H1 (cell line): ENCODE results near the gene OMP. TPM values are rescaled to one million over a fixed set of nuclear protein-coding genes. Genes with fewer than 3 reads are reported as not detected.

Experiments used
- CTCF ChIA-PET: fragments of 300-600 bp; sonication (Branson Sonifier 250); formaldehyde crosslinking; loops from one replicate; lab custom pipeline; 2021; ENCODE audit not compliant: partially characterized antibody; lab: Charles Lee
- POLR2A ChIA-PET: fragments of 300-600 bp; sonication (Branson Sonifier 250); formaldehyde crosslinking; loops from one replicate; lab custom pipeline; 2021; ENCODE audit warnings: inconsistent platforms; ENCODE audit not compliant: partially characterized antibody; lab: Charles Lee
- DNase-seq, 2 experiments: peaks; one replicate each; pipeline versions ENCODE4 v3.0.0 to v3.0.0-alpha.2; 2010 to 2022; ENCODE audit warnings: low spot score in 2 of 2, low read depth in 1 of 2, mixed read lengths in 1 of 2
- FAIRE-seq: peaks from 2 replicates; lab custom pipeline; 2011; peaks lifted over from hg19 to GRCh38; lab: Jason Lieb, UNC
- H2AFZ ChIP-seq: 2 replicates; pipeline ENCODE4 v1.8.1; 2012; ENCODE audit warnings: low read length, inconsistent platforms
- H2AK5ac ChIP-seq: 2 replicates; pipeline ENCODE4 v1.6.1; 2013; ENCODE audit warnings: low read depth, low read length
- H2BK120ac ChIP-seq: replicated peaks from 2 replicates; pipeline ENCODE3; 2013; ENCODE audit warnings: low read depth, low read length, inconsistent platforms
- H2BK12ac ChIP-seq: 2 replicates; pipeline ENCODE4 v1.6.1; 2013; ENCODE audit warnings: low read depth, low read length
- H2BK15ac ChIP-seq: 2 replicates; pipeline ENCODE4 v1.6.1; 2013; ENCODE audit warnings: low read length
- H2BK20ac ChIP-seq: 2 replicates; pipeline ENCODE4 v1.6.1; 2013; ENCODE audit warnings: low read length
- H2BK5ac ChIP-seq: 2 replicates; pipeline ENCODE4 v1.6.1; 2013; ENCODE audit warnings: low read depth, low read length
- H3K14ac ChIP-seq: 2 replicates; pipeline ENCODE4 v1.6.1; 2013; ENCODE audit warnings: inconsistent platforms; ENCODE audit not compliant: insufficient read length
- H3K18ac ChIP-seq: 2 replicates; pipeline ENCODE4 v1.6.1; 2013; ENCODE audit warnings: low read length; ENCODE audit errors: extremely low read depth
- H3K23ac ChIP-seq: 2 replicates; pipeline ENCODE4 v1.6.1; 2013; ENCODE audit warnings: inconsistent platforms; ENCODE audit not compliant: insufficient read length
- H3K23me2 ChIP-seq: 2 replicates; pipeline ENCODE4 v1.6.1; 2013; ENCODE audit warnings: low read depth, low read length
- H3K27ac ChIP-seq: 2 replicates; pipeline ENCODE4 v1.6.1; 2011; ENCODE audit warnings: low read depth, low read length, inconsistent platforms
- H3K27me3 ChIP-seq, 4 experiments: replicated peaks in 1 of 4; 1 replicate in 1 of 4; 2 replicates in 3 of 4; pipeline versions ENCODE4 v1.6.1 to v1.8.1; 2011 to 2013; ENCODE audit warnings: low read length in 3 of 4, mild to moderate bottlenecking in 3 of 4, inconsistent platforms in 2 of 4, mixed read lengths in 2 of 4, moderate library complexity in 1 of 4; ENCODE audit not compliant: control insufficient read depth in 3 of 4, insufficient read depth in 3 of 4; ENCODE audit errors: extremely low read depth in 1 of 4
- H3K36me3 ChIP-seq, 4 experiments: 2 replicates each; pipeline versions ENCODE4 v1.6.1 to v1.8.1; 2011 to 2013; ENCODE audit warnings: mild to moderate bottlenecking in 4 of 4, low read length in 3 of 4, moderate library complexity in 2 of 4, control low read depth in 1 of 4, inconsistent platforms in 1 of 4; ENCODE audit not compliant: insufficient read depth in 4 of 4, control insufficient read depth in 2 of 4
- H3K4ac ChIP-seq: replicated peaks from 2 replicates; pipeline ENCODE3; 2013; ENCODE audit warnings: low read length, low read depth, mixed read lengths, inconsistent platforms; ENCODE audit not compliant: insufficient read length
- H3K4me1 ChIP-seq, 4 experiments: replicated peaks in 1 of 4; 1 replicate in 1 of 4; 2 replicates in 3 of 4; pipeline versions ENCODE4 v1.6.1 to v1.8.1; 2011 to 2013; ENCODE audit warnings: low read length in 3 of 4, inconsistent platforms in 2 of 4, mixed read lengths in 1 of 4; ENCODE audit not compliant: insufficient read depth in 4 of 4, control insufficient read depth in 3 of 4
- H3K4me2 ChIP-seq, 2 experiments: 2 replicates each; pipeline versions ENCODE4 v1.6.1 to v1.8.1; 2011 to 2013; ENCODE audit warnings: low read depth in 2 of 2, low read length in 2 of 2, control low read depth in 1 of 2, inconsistent platforms in 1 of 2, mild to moderate bottlenecking in 1 of 2; ENCODE audit not compliant: insufficient read depth in 1 of 2
- H3K4me3 ChIP-seq, 4 experiments: fragments of 200-600, 300-600 bp in 1 of 4; sonication (generic), shearing (Covaris generic), sonication (Bioruptor Twin) in 1 of 4; 2 replicates each; pipeline versions ENCODE4 v1.5.1 to v1.8.1; 2011 to 2016; ENCODE audit warnings: low read length in 4 of 4, low read depth in 3 of 4, control low read depth in 2 of 4, inconsistent platforms in 2 of 4, mild to moderate bottlenecking in 2 of 4, mixed read lengths in 1 of 4, moderate library complexity in 1 of 4; ENCODE audit not compliant: insufficient read depth in 2 of 4; ENCODE audit errors: extremely low read depth in 1 of 4
- H3K56ac ChIP-seq: replicated peaks from 2 replicates; pipeline ENCODE3; 2013; ENCODE audit warnings: low read depth, mild to moderate bottlenecking, mixed read lengths, low read length, inconsistent platforms; ENCODE audit not compliant: insufficient read length
- H3K79me1 ChIP-seq: 2 replicates; pipeline ENCODE4 v1.6.1; 2013; ENCODE audit warnings: low read depth, low read length, control low read depth
- H3K79me2 ChIP-seq, 2 experiments: 2 replicates each; pipeline versions ENCODE4 v1.6.1 to v1.8.1; 2012 to 2013; ENCODE audit warnings: low read length in 2 of 2, mild to moderate bottlenecking in 2 of 2, inconsistent platforms in 1 of 2; ENCODE audit not compliant: insufficient read depth in 2 of 2, control insufficient read depth in 1 of 2
- H3K9ac ChIP-seq, 4 experiments: replicated peaks in 1 of 4; 1 replicate in 1 of 4; 2 replicates in 3 of 4; pipeline versions ENCODE4 v1.6.1 to v1.8.1; 2011 to 2013; ENCODE audit warnings: low read depth in 3 of 4, low read length in 3 of 4, control low read depth in 2 of 4, mild to moderate bottlenecking in 2 of 4, moderate library complexity in 2 of 4, inconsistent platforms in 1 of 4; ENCODE audit errors: extremely low read depth in 1 of 4
- H3K9me3 ChIP-seq, 2 experiments: 2 replicates each; pipeline versions ENCODE4 v1.6.1 to v1.8.1; 2012 to 2013; ENCODE audit warnings: mild to moderate bottlenecking in 2 of 2, moderate library complexity in 2 of 2, control low read depth in 1 of 2, inconsistent platforms in 1 of 2, low read depth in 1 of 2, low read length in 1 of 2, mixed read lengths in 1 of 2; ENCODE audit not compliant: insufficient read depth in 2 of 2
- H4K20me1 ChIP-seq, 2 experiments: replicated peaks in 1 of 2; 2 replicates each; pipeline versions ENCODE3 to v1.8.1; 2011 to 2013; ENCODE audit warnings: inconsistent platforms in 2 of 2, low read length in 2 of 2, mild to moderate bottlenecking in 1 of 2; ENCODE audit not compliant: insufficient read depth in 2 of 2, control insufficient read depth in 1 of 2
- H4K5ac ChIP-seq: 2 replicates; pipeline ENCODE4 v1.6.1; 2013; ENCODE audit warnings: low read length, low read depth, mixed read lengths, inconsistent platforms; ENCODE audit not compliant: insufficient read length
- H4K8ac ChIP-seq: 2 replicates; pipeline ENCODE4 v1.8.0; 2013; ENCODE audit warnings: mild to moderate bottlenecking, moderate library complexity, low read length, inconsistent platforms; ENCODE audit not compliant: insufficient read depth; ENCODE audit errors: extremely low read depth
- H4K91ac ChIP-seq: replicated peaks from 2 replicates; pipeline ENCODE3; 2013; ENCODE audit warnings: low read length, mixed read lengths, inconsistent platforms; ENCODE audit not compliant: insufficient read length
- CBX5 ChIP-seq: fragments of 300-800, 300-1000 bp; sonication (generic); IDR thresholded peaks from 2 replicates; pipeline ENCODE4 v1.7.1; 2016; ENCODE audit warnings: antibody characterized with exemption, low read length, low read depth
- CHD1 ChIP-seq: IDR thresholded peaks from 2 replicates; pipeline ENCODE4 v1.6.1; 2012; ENCODE audit warnings: low read depth, low read length, improper control_type of control experiment
- CHD2 ChIP-seq: IDR thresholded peaks from 2 replicates; pipeline ENCODE4 v1.6.1; 2012; ENCODE audit warnings: low read length, improper control_type of control experiment
- CREB1 ChIP-seq: IDR thresholded peaks from 2 replicates; pipeline ENCODE4 v1.6.1; 2012; ENCODE audit warnings: inconsistent platforms
- KDM5A ChIP-seq: fragments of 200-600 bp; IDR thresholded peaks from 2 replicates; pipeline ENCODE4 v1.7.1; 2012; ENCODE audit warnings: mild to moderate bottlenecking, low read length, inconsistent platforms, mixed read lengths
- RAD21 ChIP-seq, 2 experiments: IDR thresholded peaks in 1 of 2; conservative IDR thresholded peaks in 1 of 2; 2 replicates each; pipeline ENCODE4 v1.6.1; 2011; ENCODE audit warnings: low read depth in 2 of 2, low read length in 2 of 2, improper control_type of control experiment in 1 of 2, inconsistent platforms in 1 of 2, mild to moderate bottlenecking in 1 of 2, moderate library complexity in 1 of 2
- SP1 ChIP-seq: IDR thresholded peaks from 2 replicates; pipeline ENCODE4 v1.6.1; 2011; ENCODE audit warnings: low read depth, low read length
- TBP ChIP-seq: IDR thresholded peaks from 2 replicates; pipeline ENCODE4 v1.6.1; 2011; ENCODE audit warnings: low read depth, low read length, improper control_type of control experiment
- ZNF274 ChIP-seq: IDR thresholded peaks from 2 replicates; pipeline ENCODE4 v1.7.0; 2012; ENCODE audit warnings: low read length, borderline replicate concordance; ENCODE audit errors: extremely low read depth
- WGBS, 2 experiments: shearing (Covaris generic) in 1 of 2; methylation state at CpG; one replicate each; pipeline versions ENCODE4 v1.1.6 to v1.1.7; 2013 to 2015; ENCODE audit warnings: low lambda C conversion rate in 2 of 2, mixed read lengths in 2 of 2, inconsistent platforms in 1 of 2, low coverage in 1 of 2, missing lambda C conversion rate in 1 of 2; ENCODE audit not compliant: insufficient replicate concordance in 2 of 2, insufficient coverage in 1 of 2, insufficient read length in 1 of 2; ENCODE audit errors: extremely low coverage in 1 of 2, missing lambda C conversion rate in 1 of 2; 5-methylcytosine and 5-hydroxymethylcytosine counted together
- polyA plus RNA-seq, 7 experiments: library from polyadenylated mRNA; depleted of rRNA in 3 of 7; stranded (reverse) in 5 of 7; unstranded in 2 of 7; fragments of >200 nt in 5 of 7; fragments of 200-250 nt in 2 of 7; gene quantifications; 1 replicate in 5 of 7; 2 replicates in 1 of 7; 4 replicates in 1 of 7; pipeline versions ENCODE4 v1.2.1 to v1.2.3, GENCODE V29; 2011 to 2013; ENCODE audit warnings: missing spikeins in 2 of 7, mixed read lengths in 2 of 7
- total RNA-seq: library from RNA; stranded (reverse); fragmentation: NEBNext Ultra II Directional; extraction: Animal tissue kit (Norgen Biotek cat#: 25700); gene quantifications from 2 replicates; pipeline ENCODE4 v1.2.1, GENCODE V29; 2021
- TF ChIP-seq, protein P1 (sequence below): IDR thresholded peaks from 2 replicates; pipeline ENCODE4 v1.6.1; 2012; ENCODE audit warnings: inconsistent platforms
- TF ChIP-seq, protein P2 (sequence below): IDR thresholded peaks from 2 replicates; pipeline ENCODE4 v1.6.1; 2011; ENCODE audit warnings: low read length, improper control_type of control experiment

The OMP gene
- total and polyA plus RNA-seq, 2 of the 8 experiments (the other 6 are each of a cell fraction or from before 2014, with no cell fraction given), result not detected

DNA sequence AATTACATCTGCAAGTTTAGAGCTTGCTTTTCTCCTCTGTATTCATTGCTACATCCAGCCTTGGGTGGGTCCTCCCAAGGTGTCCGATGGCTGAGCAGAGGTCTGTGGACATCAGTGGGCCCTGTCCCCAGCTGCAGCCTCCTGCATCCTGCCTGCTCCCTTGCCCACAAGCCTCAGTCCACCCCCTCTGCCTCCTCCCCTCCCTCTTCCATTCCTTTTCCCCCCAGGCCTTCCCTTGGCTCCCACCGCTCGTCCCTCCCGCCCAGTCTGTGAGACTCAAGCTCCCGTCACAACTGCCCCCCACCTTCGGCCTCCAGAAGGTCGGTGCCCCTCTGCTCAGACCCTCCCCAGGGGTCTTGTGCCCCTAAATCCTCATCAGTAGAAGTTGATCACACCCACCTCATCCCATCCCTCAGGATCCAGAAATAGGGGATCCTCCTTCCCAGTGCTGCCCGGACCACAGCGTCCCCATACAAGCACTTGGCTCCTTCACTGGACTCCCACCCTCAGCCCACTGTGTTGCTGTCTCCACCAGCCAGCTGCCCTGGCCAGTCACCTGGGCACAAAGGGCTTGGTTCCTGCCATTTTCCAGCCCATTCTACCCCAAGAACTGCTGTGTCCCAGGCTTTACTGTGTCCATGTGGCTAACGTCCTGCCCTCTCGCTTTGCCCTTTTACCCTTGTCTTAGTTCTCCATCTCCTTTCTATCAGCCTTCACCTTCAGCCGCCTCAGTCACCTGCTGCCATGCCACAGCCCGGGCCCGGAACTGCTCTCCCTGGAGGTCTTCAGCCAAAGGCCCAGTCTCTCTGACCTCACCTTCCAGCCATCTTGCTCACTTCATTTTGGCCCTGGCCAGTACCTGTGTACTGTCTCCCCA lies 2.2 kb upstream of the OMP start:
- DNase-seq, result no peak
- FAIRE-seq, result no peak
- Histone ChIP-seq H3K36me3 (no peaks in the 10 kb centered on the region), H2BK5ac (no peak overlapping the region), H3K4me2 (no peak overlapping the region), H2BK120ac (no peak overlapping the region), H3K27ac (no peak overlapping the region), H2BK20ac (no peak overlapping the region), H3K4ac (no peak overlapping the region), H3K23ac (no peak overlapping the region), H3K14ac (no peak overlapping the region), H2AFZ (no peak overlapping the region), H4K20me1 (no peaks in the 10 kb centered on the region), H4K8ac (no peak overlapping the region), H2BK15ac (no peak overlapping the region), H2BK12ac (no peak overlapping the region), H3K18ac (no peak overlapping the region), H3K79me1 (no peaks in the 10 kb centered on the region), H3K4me1 (no peaks in the 10 kb centered on the region), H3K56ac (no peak overlapping the region), H3K4me3 (no peak overlapping the region), H4K91ac (no peak overlapping the region), H3K9me3 (no peaks in the 10 kb centered on the region), H4K5ac (no peak overlapping the region), H2AK5ac (no peak overlapping the region; the same call in 1 of the 2 replicates), H3K9ac (no peak overlapping the region), H3K27me3 (no peaks in the 10 kb centered on the region), H3K23me2 (no peaks in the 10 kb centered on the region), H3K79me2 (no peaks in the 10 kb centered on the region)
- ChIA-PET POLR2A (interaction anchor here (1.0 kb wide), 1 partner anchor 16 kb away, joined by 3 read pairs; no protein-coding TSS in a partner anchor), CTCF (interaction anchor here (0.8 to 19.1 kb wide), 24 partner anchors 9 to 260 kb away, joined by 3 to 297 read pairs (median 4); partner anchors contain the start of gene CAPN5)
- 95% methylated on average over 13 of the region's 14 CpGs; no CpG with 5 or more reads in 1 of the 2 experiments for WGBS, 2 experiments
- TF ChIP-seq CHD2 (no peak), CBX5 (no peak), RAD21 (IDR thresholded peaks at IDR 0.05 in 1 of 2, conservative IDR thresholded peaks at IDR 0.05 in 1 of 2; ENCODE audit: low read depth in 2 of 2, low read length in 2 of 2) (no peak), ZNF274 (no peak), CREB1 (no peak), CHD1 (no peak), SP1 (no peak), KDM5A (no peak), TBP (no peak)
- TF ChIP-seq, protein P1, sequence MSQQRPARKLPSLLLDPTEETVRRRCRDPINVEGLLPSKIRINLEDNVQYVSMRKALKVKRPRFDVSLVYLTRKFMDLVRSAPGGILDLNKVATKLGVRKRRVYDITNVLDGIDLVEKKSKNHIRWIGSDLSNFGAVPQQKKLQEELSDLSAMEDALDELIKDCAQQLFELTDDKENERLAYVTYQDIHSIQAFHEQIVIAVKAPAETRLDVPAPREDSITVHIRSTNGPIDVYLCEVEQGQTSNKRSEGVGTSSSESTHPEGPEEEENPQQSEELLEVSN, result no peak
- TF ChIP-seq, protein P2, sequence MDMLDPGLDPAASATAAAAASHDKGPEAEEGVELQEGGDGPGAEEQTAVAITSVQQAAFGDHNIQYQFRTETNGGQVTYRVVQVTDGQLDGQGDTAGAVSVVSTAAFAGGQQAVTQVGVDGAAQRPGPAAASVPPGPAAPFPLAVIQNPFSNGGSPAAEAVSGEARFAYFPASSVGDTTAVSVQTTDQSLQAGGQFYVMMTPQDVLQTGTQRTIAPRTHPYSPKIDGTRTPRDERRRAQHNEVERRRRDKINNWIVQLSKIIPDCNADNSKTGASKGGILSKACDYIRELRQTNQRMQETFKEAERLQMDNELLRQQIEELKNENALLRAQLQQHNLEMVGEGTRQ, result no peak
